ENCODE data around the gene KLHDC7A.

DNA sequence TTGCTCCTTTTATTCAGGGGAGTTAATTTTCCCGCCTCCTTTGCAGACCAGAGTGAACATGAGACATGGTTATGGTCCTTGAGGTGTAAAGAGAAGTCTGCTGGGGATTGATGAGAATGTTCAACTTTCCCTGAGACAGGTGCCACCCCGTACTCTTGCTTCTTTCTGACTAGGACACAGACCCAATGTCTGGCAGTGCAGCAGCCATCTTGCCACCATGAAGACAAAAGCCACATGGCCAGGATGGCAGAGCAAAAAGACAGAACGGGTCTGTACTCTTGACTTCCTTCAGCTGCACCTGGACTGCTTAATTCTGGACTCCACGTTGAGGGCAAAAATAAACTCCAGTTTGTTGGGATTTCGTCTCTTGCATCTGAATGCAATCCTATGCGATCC, 54.1 kb downstream of the KLHDC7A start:
- no peak for TF ChIP-seq POLR2A (IDR thresholded peaks at IDR 0.05)
- TF ChIP-seq, protein P1, sequence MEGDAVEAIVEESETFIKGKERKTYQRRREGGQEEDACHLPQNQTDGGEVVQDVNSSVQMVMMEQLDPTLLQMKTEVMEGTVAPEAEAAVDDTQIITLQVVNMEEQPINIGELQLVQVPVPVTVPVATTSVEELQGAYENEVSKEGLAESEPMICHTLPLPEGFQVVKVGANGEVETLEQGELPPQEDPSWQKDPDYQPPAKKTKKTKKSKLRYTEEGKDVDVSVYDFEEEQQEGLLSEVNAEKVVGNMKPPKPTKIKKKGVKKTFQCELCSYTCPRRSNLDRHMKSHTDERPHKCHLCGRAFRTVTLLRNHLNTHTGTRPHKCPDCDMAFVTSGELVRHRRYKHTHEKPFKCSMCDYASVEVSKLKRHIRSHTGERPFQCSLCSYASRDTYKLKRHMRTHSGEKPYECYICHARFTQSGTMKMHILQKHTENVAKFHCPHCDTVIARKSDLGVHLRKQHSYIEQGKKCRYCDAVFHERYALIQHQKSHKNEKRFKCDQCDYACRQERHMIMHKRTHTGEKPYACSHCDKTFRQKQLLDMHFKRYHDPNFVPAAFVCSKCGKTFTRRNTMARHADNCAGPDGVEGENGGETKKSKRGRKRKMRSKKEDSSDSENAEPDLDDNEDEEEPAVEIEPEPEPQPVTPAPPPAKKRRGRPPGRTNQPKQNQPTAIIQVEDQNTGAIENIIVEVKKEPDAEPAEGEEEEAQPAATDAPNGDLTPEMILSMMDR (IDR thresholded peaks at IDR 0.05), result no peak
